NCI-H1092 (cell line): ENCODE data around the gene METTL2A.
"Not testable (repeated sequence)": the region's sequence is repeated elsewhere in the genome, so short reads cannot be mapped to it uniquely, and the experiment has no call there.

Source experiments
- DNase-seq: peaks from one replicate; lab custom pipeline; 2025; lab: John Stamatoyannopoulos, UW

METTL2A gene

DNA sequence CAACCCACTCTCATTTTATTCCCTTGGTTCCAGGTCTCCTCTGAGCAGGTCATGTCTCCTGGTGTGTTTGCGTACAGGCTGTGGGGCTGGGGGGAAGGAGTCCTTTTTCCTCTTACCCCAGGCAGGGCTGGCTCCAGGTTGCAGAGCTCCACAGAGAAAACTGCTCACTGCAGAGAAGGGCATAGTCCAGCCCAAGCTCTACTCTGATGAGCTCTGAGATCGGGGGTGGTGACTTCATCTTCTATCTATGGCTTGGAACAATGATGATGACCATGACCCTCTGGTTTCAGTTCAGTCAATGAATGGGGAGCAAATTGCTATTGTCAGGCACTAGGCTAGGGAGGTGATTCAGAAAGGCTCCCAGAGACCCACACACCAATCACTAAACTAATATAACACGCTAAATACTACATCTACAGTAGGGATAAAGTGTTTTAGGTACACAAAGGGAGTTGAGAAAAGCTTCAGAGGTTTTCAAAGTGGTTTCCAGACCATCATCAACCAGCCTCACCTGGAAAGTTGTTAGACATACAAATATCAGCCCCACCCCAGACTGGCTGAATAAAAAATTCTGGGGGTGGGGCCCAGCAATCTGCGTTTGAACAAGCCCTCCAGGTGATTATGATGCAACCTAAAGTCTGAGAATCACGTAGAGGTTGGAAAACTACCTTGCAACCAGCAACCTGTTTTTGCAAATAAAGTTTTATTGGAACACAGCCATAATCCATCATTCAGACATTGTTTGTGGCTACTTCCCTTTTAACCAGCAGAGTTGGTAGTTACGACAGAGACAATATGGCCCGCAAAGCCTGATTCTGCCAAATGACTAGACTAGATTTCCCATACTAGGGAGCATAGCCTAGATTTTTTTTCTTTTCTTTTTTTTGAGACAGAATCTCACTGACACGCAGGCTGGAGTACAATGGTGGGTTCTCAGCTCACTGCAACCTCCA lies 49.6 kb downstream of the METTL2A start:
- DNase-seq, result not testable (repeated sequence)

DNA sequence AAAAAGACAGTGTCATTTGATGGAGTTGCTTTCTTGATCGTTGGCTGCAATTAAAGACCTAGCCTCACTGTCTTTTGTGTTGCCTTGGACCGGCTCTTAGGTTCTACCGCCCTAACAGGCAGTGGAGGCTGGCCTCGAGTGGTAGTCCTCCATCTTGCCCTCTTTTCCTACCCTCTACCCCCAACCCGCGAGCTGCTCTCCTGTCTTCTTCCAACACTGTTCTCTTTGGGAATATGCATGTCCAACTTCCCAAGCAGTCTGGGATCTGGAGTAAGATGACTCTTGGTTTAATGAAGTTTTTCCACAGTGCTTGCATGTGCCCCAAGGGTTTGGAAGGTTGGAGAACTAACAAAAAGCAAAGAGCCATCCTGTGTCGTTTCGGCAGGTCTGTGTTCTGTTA lies 53.4 kb downstream of the METTL2A start:
- DNase-seq, result not testable (repeated sequence)

DNA sequence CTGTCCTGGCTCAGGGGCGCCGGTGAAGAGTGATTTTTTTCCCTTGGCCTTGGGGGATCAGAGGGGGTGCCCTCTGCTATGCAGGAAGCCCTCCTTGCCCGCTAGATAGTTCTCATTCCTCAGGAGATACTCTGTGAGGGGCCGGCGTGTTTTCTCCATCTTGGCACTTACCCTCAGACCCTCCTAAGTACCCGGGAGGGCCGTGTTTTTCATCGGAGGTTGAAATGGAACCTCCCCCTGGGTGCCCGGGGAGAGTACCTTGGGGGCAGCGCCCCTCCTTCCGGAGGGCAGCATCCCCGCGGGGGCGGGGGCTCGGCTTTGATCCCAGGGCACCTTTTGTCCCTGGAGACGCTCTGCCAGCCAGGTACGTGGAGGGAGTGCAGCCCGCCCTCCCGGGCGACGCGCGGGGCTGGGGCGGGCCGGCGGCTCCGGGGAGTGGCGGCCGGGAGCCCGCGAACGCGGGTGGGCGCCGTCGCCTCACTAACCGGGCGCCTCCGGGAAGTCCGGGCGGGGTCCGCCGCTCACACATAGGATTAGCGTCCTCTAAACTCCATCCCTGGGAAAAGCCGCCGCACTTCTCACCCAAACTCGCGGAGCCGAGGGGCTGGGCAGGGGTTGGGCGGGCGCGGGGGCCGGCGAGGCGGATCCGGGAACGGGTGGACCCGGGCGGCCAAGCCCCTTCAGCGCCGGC lies 54.2 kb downstream of the METTL2A start:
- peak; percentile 6 for DNase-seq

- DNase-seq, result peak; percentile 54
These were observed 54.8 kb downstream of the METTL2A start, which contains the start of gene TLK2 for GRCh38 chr17:62478424-62478879. Gene TLK2 (plus strand): TSS chr17:62478825. CDS start chr17:62481126, 2,301 bp downstream.

DNA sequence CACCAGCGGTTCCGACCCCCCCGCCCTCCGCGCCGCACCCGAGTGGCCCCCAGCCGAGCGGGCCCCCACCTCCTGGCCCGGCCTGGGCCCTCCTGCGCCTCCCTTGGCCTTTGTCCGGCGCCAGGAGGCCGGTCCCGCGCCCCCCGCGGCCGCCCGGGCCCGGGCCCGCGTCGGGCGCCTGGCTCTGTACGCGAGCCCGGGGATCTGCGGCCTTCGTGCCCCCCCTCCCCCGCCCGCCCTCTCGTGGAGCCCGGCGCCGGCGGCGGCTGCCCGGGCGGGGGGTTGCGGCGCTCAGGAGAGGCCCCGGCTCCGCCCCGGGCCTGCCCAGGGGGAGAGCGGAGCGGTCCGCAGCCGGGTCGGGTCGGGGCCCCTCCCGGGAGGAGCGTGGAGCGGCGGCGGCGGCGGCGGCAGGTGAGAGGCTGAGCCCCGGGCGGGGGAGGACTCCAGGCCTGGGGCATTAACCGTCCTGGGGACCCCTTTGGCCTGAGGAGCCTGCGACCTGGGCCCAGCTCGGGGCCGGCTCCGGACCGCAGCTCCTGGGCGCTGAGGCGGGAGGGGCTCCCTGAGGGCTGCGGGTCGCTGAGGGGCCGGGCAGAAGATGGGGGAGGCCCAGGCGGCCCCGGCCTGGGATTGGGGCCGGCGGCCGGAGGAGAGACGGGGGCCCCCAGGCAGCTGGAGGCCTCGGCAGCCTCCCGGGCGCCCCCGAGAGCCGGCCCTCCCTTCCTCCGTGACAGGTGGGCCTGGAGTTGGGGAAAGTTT lies 55.4 kb downstream of the METTL2A start:
- DNase-seq, result not testable (repeated sequence)

- not testable (repeated sequence) for DNase-seq
These were observed 56.1 kb downstream of the METTL2A start for GRCh38 chr17:62479639-62480258.

DNA sequence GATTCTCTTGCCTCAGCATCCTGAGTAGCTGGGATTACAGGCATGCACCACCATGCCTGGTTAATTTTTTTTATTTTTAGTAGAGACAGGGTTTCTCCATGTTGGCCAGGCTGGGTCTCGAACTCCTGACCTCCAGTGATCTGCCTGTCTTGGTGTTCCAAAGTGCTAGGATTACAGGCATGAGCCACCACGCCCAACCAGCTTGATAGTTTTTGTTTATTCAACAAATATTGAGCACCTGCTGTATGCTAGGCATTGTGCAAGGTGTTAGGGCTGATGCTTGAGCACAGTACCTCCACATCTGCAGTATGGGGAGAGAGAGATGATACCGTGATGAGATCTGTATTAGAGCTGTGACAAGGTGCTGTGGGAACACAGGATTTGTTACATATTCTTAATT lies 58.9 kb downstream of the METTL2A start:
- not testable (repeated sequence) for DNase-seq

DNA sequence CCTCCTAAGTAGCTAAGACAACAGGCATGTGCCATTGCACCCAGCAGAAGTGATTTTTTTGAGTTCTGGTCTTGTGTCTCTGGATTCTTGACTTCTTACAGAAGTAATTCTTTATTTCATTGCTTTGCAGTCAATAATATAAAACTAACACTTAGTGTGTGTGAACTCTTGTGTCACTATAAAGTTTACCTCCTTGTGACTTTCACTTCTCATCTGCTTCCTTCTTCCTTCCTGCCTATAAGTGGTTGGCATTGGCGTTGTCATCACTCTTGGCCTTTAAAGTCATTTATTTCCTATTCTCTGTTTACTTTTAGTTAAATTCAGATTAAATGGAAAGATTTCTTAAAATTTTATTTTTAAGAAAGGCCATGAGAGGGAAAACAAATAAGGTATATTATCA lies 67.3 kb downstream of the METTL2A start:
- not testable (repeated sequence) for DNase-seq

DNA sequence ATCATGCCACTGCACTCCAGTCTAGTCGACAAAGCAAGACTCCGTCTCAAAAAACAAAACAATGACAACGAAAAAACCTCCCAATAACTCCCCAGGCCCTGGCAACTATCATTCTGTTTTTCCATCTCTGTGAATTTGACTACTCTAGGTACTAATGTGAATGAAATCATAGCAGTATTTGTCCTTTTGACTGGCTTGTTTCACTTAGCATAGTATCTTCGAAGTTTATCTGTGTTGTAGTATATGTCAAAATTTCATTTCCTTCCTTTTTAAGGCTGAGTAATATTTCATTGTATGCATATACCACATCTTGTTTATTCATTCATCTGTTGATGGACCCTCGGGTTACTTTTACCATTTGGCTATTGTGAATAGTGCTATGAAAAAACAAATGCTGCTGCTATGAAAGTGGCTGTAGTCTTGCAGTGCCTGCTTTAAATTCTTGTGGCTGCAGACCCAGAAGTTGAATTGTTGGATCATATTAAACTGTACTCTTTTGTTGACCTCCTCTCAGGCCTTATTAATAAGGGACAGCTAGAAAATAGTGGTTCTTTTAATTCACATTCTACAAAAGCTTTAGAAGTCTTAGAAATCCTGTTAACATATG lies 69.5 kb downstream of the METTL2A start:
- DNase-seq, result not testable (repeated sequence)

GRCh38 chr17:62494073-62494472 lies 70.4 kb downstream of the METTL2A start:
- DNase-seq, result not testable (repeated sequence)

GRCh38 chr17:62496344-62496743 lies 72.6 kb downstream of the METTL2A start:
- not testable (repeated sequence) for DNase-seq

DNA sequence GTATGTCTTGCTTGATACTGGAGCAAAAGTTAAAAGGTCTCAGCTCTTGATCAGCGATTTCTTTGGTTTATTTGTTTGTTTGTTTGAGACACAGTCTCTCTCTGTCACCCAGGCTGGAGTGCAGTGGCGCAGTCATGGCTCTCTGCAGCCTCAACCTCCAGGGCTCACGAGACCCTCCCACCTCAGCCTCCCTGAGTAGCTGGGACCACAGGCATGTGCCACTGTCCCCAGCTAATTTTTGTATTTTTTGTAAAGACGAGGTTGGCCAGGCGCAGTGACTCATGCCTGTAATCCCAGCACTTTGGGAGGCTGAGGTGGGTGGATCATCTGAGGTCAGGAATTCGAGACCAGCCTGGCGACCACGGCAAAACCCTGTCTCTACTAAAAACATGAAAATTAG lies 75.1 kb downstream of the METTL2A start:
- not testable (repeated sequence) for DNase-seq
